ENCODE results near the gene CNN2. TPM values are rescaled to one million over a fixed set of nuclear protein-coding genes. Genes with fewer than 3 reads are reported as not detected.

The CNN2 gene
- total RNA-seq, 2 experiments from 2014 or later, result 307 to 318 TPM

DNA sequence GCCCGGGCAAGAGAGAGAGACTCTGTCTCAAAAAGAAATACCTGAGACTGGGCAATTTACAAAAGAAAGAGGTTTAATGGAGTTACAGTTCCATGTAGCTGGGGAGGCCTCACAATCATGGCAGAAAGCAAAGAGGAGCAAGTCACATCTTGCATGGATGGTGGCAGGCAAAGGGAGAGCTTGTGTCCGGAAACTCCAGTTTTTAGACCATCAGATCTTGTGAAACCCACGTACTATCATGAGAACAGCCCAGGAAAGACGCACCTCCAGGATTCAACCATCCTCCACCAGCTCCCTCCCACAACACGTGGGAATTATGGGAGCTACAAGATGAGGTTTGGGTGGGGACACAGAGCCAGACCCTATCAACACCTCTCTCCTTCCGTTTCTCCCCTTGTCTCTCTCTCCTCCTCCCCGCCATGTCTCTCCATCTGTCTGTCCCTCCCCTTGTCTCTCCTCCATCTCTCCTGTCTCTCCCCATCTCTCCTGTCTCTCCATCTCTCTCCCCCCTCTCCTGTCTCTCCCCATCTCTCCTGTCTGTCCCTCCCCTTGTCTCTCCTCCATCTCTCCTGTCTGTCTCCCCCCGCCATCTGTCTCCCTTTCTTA lies 58.7 kb downstream of the CNN2 start:
- Mint-ChIP-seq H3K27ac (peak overlapping the region; percentile 78), H3K27me3 (no peaks in the 10 kb centered on the region), H3K4me3 (peak overlapping the region; percentile 50), H3K36me3 (ENCODE audit: low read depth) (peaks cover 78% of the 10 kb centered on the region), H3K9me3 (no peaks in the 10 kb centered on the region), H3K4me1 (ENCODE audit: low read depth) (peaks cover 45% of the 10 kb centered on the region)
- ChIA-PET POLR2A (interaction anchor here (0.6 to 19.1 kb wide), 12 partner anchors 9 to 221 kb away, joined by 3 to 1253 read pairs (median 10); partner anchors contain the start of genes ABCA7, ARHGAP45, CNN2 and GPX4), CTCF (interaction anchor here (0.5 to 6.5 kb wide), 4 partner anchors 9 to 315 kb away, joined by 4 to 42 read pairs (median 5); partner anchors contain the start of gene ARHGAP45)
- ATAC-seq (ENCODE audit: poor library complexity), result no peak
- H3K9me3 ChIP-seq (ENCODE audit: control insufficient read depth in 1 of 2, insufficient read depth in 1 of 2, low read length in 2 of 2), result no peaks in the 10 kb centered on the region
- peaks cover 93% of the 10 kb centered on the region for H3K36me3 ChIP-seq (ENCODE audit: insufficient read depth, low read length)
- intact Hi-C loops (cut with DNase I, micrococcal nuclease), result no loop called here
- H3K27me3 ChIP-seq (ENCODE audit: control insufficient read depth in 1 of 2, insufficient read depth in 2 of 2, low read length in 2 of 2), result no peaks in the 10 kb centered on the region
- H3K27ac ChIP-seq (ENCODE audit: low read depth in 1 of 2, low read length in 2 of 2), result peak overlapping the region in 1 of 2 donors; percentile 46
- DNase-seq, result no peak
- TF ChIP-seq CTCF (IDR thresholded peaks at IDR 0.05), result no peak
- peaks cover 94% of the 10 kb centered on the region for H3K4me1 ChIP-seq (ENCODE audit: insufficient read depth, low read length)
- no peak overlapping the region for H3K4me3 ChIP-seq (ENCODE audit: low read length)

DNA sequence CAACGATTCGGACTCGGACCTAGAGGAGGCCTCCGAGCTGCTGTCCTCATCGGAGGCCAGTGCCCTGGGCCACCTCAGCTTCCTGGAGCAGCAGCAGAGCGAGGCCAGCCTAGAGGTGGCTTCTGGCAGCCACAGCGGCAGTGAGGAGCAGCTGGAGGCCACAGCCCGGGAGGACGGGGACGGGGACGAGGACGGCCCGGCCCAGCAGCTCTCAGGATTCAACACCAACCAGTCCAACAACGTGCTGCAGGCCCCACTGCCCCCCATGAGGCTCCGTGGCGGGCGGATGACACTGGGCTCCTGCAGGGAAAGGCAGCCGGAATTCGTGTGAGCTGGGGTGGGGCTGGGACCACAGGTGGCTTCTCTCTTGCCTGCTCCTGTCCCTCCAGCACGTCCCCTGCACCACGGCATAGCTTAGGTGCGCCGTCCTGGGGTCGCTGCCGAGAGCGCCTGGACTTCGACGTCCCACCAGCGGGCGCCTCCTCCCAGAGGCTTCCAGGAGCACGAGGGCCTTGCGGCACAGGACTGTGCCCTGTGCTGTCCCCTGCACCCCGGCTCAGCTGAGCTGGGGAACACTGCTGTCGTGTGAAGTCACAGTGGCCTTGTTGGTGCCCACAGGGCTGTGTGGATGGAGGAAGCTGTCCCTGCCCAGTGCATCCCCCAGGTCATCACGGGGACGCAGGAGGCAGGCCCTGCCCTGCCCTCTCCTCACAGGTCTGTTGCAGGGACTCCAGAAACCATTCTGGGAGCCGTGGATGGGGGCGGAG lies 59.5 kb downstream of the CNN2 start:
- CTCF ChIA-PET, result interaction anchor here (0.5 to 6.5 kb wide), 3 partner anchors 18 to 316 kb away, joined by 4 to 42 read pairs (median 6); partner anchors contain the start of gene ARHGAP45
- Histone ChIP-seq H3K9me3 (ENCODE audit: control insufficient read depth in 1 of 2, insufficient read depth in 1 of 2, low read length in 2 of 2) (no peaks in the 10 kb centered on the region), H3K4me1 (ENCODE audit: insufficient read depth, low read length) (peaks cover 92% of the 10 kb centered on the region), H3K36me3 (ENCODE audit: insufficient read depth, low read length) (peaks cover 89% of the 10 kb centered on the region), H3K27me3 (ENCODE audit: control insufficient read depth in 1 of 2, insufficient read depth in 2 of 2, low read length in 2 of 2) (no peaks in the 10 kb centered on the region), H3K4me3 (ENCODE audit: low read length) (no peak overlapping the region), H3K27ac (ENCODE audit: low read depth in 1 of 2, low read length in 2 of 2) (peak overlapping the region in 1 of 2 donors; percentile 46)
- Mint-ChIP-seq H3K27ac (peak overlapping the region; percentile 78), H3K27me3 (no peaks in the 10 kb centered on the region), H3K4me1 (ENCODE audit: low read depth) (peaks cover 40% of the 10 kb centered on the region), H3K36me3 (ENCODE audit: low read depth) (peaks cover 75% of the 10 kb centered on the region), H3K4me3 (peak overlapping the region; percentile 50), H3K9me3 (no peaks in the 10 kb centered on the region)
- intact Hi-C loops (cut with DNase I, micrococcal nuclease), result loop anchor here (2.0 kb wide), 1 partner anchor 17 kb away; no protein-coding TSS in a partner anchor
- TF ChIP-seq CTCF (IDR thresholded peaks at IDR 0.05), result no peak
- DNase-seq, result peak in 1 of 14 experiments; percentile 41
- POLR2A ChIA-PET, result interaction anchor here (0.8 to 19.1 kb wide), 14 partner anchors 9 to 222 kb away, joined by 3 to 1253 read pairs (median 12); partner anchors contain the start of genes ABCA7, ARHGAP45, CIRBP and CNN2
- ATAC-seq (ENCODE audit: poor library complexity), result no peak

GRCh38 chr19:1086613-1087012 lies 60.2 kb downstream of the CNN2 start:
- POLR2A ChIA-PET, result interaction anchor here (0.8 to 19.1 kb wide), 13 partner anchors 8 to 183 kb away, joined by 4 to 1253 read pairs (median 15); partner anchors contain the start of genes ABCA7, ARHGAP45, CIRBP and CNN2
- DNase-seq (peak in 1 of 14 experiments; percentile 42), ATAC-seq (ENCODE audit: poor library complexity) (no peak)
- peak overlapping the region in 1 of 2 donors; percentile 68 for H3K27ac ChIP-seq (ENCODE audit: low read depth in 1 of 2, low read length in 2 of 2)
- no peak overlapping the region for H3K4me3 ChIP-seq (ENCODE audit: low read length)
- TF ChIP-seq CTCF (IDR thresholded peaks at IDR 0.05), result no peak
- peaks cover 89% of the 10 kb centered on the region for H3K36me3 ChIP-seq (ENCODE audit: insufficient read depth, low read length)
- CTCF ChIA-PET, result interaction anchor here (1.4 to 6.5 kb wide), 3 partner anchors 19 to 158 kb away, joined by 3 to 42 read pairs (median 6); partner anchors contain the start of gene ARHGAP45
- no peaks in the 10 kb centered on the region for H3K9me3 ChIP-seq (ENCODE audit: control insufficient read depth in 1 of 2, insufficient read depth in 1 of 2, low read length in 2 of 2)
- peaks cover 35% of the 10 kb centered on the region for H3K4me1 Mint-ChIP-seq (ENCODE audit: low read depth)
- no peak overlapping the region for H3K4me3 Mint-ChIP-seq
- peak overlapping the region; percentile 49 for H3K27ac Mint-ChIP-seq
- intact Hi-C loops (cut with DNase I, micrococcal nuclease), result loop anchor here (1.0 to 2.0 kb wide), 2 partner anchors 9 to 18 kb away; no protein-coding TSS in a partner anchor
- H3K4me1 ChIP-seq (ENCODE audit: insufficient read depth, low read length), result peaks cover 88% of the 10 kb centered on the region
- H3K36me3 Mint-ChIP-seq (ENCODE audit: low read depth), result peaks cover 71% of the 10 kb centered on the region
- no peaks in the 10 kb centered on the region for H3K27me3 Mint-ChIP-seq
- H3K9me3 Mint-ChIP-seq, result no peaks in the 10 kb centered on the region
- H3K27me3 ChIP-seq (ENCODE audit: control insufficient read depth in 1 of 2, insufficient read depth in 2 of 2, low read length in 2 of 2), result no peaks in the 10 kb centered on the region
